Epithelial cell of esophagus (primary cell): ENCODE results near the gene CDYL.

Experiments used
- DNase-seq: peaks from one replicate; pipeline ENCODE4 v3.0.0; 2010; ENCODE audit warnings: low read depth
- H3K4me3 ChIP-seq: 2 replicates; pipeline ENCODE4 v1.5.1; 2011; ENCODE audit warnings: mild to moderate bottlenecking, low read length, control low read depth
- CTCF ChIP-seq: IDR thresholded peaks from 2 replicates; pipeline ENCODE4 v1.5.1; 2011; ENCODE audit warnings: low read depth, mild to moderate bottlenecking, low read length, control low read depth, inconsistent platforms; ENCODE audit not compliant: insufficient read depth; ENCODE audit errors: missing control alignments

The CDYL gene

GRCh38 chr6:4872841-4873240, 96.6 kb downstream of the CDYL start:
- no peak overlapping the region for H3K4me3 ChIP-seq
- DNase-seq, result no peak
- TF ChIP-seq CTCF, result no peak

DNA sequence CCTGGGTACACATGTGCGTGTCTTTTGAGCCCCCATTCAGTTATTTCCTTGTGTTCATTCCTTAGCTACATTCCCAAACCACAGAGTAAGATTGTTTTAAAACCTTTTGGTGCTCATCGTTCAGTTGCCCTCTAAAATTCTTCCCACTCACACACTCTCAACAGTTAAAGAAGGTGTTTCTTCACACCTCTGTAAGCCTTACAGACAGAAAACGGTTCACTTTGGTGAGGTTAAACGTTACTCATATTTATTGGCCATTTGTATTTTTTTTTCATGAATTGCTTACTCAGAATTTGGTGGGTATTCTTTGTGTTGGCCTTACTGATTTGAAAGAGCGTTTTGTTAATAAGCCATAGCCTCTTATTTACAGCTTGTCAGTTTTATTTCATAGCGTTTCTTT, 97.7 kb downstream of the CDYL start:
- no peak overlapping the region for H3K4me3 ChIP-seq
- DNase-seq, result no peak
- no peak for TF ChIP-seq CTCF

DNA sequence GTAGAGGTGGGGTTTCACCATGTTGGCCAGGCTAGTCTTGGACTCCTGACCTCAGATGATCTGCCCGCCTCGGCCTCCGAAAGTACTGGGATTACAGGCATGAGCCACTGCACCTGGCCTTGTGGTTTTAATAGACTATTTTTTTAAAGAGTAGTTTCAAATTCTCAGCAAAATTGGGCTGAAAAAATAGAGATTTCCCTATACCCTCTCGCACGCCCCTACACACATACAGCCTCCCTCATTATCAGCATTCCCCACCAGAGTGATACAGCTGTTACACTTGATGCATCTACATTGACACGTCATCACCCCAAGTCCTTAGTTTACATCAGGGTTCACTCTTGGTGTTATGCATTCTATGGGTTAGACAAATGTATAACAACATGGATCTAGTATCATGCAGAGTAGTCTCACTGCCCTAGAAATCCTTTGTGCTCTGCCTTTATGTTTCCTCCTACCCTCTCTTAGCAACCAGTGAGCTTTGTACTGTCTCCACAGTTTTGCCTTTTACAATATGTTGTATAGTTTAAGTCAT, 103.6 kb downstream of the CDYL start:
- H3K4me3 ChIP-seq, result no peak overlapping the region
- no peak for DNase-seq
- TF ChIP-seq CTCF, result no peak

GRCh38 chr6:4880363-4880762, 104.2 kb downstream of the CDYL start:
- no peak for TF ChIP-seq CTCF
- H3K4me3 ChIP-seq, result no peak overlapping the region
- no peak for DNase-seq

GRCh38 chr6:4883298-4883697, 107.1 kb downstream of the CDYL start:
- no peak for TF ChIP-seq CTCF
- no peak overlapping the region for H3K4me3 ChIP-seq
- DNase-seq, result no peak

DNA sequence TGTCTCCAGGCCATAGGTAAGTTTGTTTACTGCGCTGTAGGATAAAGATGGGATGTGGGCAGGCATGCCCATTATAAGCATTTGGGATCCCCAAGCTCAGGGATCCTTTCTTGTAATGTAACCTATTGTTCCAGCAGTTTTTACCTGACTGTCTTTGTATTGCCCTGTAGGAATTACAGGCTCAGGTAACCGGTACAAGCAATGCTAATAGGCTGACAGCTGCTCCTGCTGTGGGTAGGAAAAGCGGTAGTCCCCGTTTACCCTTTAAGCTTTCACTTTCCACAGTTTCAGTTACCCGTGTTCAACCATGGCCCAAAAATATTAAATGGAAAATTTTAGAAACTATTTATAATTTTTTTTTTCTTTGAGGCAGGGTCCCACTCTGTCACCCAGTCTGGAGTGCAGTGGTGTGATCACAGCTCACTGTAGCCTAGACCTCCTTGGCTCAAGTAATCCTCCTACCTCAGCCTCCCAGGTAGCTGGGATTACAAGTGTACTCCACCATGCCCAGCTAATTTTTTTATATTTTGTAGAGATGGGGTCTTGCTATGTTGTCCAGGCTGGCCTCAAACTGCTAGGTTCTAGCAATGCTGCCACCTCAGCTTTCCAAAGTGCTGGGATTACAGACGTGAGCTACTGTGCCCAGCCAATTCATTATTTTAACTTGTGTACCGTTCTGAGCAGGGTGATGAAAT, 108.6 kb downstream of the CDYL start:
- no peak for DNase-seq
- no peak overlapping the region for H3K4me3 ChIP-seq
- TF ChIP-seq CTCF, result no peak

DNA sequence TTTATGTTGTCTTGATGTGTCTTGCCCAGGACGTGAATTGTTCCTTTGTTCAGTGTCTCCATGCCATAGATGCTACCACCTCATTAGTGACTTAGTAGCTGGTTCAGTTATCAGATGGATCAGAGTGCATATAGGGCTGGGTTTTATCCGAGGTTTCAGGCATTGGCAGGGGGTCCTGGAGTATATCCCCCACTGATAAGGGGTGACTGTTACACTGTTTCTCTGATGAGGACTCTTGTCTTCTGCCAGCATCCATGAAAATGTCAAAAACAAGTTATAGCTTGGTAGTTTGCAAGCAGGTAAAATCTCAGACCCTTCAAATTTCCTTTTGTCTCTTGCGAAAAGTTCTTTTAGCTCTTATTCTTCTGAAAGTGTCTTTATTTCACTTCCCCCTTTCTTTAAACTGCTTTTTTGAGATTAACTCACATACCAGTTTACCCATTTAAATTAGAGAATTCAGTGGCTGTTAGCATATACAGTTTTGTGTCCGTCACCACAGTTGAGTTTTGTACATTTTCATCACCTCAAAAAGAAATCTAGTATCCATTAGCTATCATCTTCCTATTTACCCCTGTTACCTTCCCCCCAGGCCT, 109.2 kb downstream of the CDYL start:
- TF ChIP-seq CTCF, result no peak
- no peak overlapping the region for H3K4me3 ChIP-seq
- no peak for DNase-seq
